GM19452 (cell line): Measurements from ENCODE around the gene SHISAL1.
"Not testable (repeated sequence)": the region's sequence is repeated elsewhere in the genome, so short reads cannot be mapped to it uniquely, and the experiment has no call there.

ENCODE experiments used
- ATAC-seq: cut with Tn5 transposase; IDR thresholded peaks from one replicate; pipeline ENCODE4 v1.9.1; 2021; ENCODE audit not compliant: unreplicated experiment

Gene SHISAL1

DNA sequence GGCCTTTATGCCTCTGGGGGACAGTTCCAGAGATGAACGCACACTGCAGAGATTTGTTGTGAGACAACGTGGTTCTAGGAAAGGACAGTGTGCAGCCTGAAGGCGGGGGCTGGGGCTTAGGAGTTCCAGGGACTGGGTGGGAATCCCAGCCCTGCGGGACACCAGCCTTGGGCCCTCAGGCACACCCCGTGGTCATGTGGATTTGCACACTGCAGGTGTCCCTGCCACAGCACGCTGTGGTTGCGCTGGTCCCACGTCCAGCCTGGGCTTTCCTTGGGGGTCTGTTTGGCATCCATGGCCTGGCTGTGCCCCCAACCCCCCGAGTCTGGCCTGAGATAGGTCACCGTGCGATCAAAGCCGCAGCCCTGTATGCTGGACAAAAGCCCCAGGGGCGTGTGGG lies 7.3 kb downstream of the SHISAL1 start:
- ATAC-seq = no peak

DNA sequence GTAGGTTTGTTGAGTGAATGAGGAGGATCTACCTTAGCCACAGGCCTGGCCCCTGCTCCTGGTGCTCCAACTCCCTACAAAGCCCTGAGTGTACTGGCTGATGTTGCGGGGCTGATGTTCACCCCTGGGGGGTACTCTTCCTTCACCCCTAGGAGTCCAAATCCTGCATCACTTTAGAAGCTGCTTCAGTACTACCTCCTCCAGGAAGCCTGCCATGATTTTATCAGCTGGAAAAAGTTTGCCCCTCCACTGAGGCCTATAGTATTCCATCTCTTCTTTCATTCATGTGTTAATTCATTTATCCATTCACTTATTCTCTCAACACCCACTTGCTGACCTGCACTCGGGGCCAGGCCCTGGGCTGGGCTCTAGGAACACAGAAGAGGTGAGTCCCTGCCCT lies 7.8 kb downstream of the SHISAL1 start:
- ATAC-seq = no peak

DNA sequence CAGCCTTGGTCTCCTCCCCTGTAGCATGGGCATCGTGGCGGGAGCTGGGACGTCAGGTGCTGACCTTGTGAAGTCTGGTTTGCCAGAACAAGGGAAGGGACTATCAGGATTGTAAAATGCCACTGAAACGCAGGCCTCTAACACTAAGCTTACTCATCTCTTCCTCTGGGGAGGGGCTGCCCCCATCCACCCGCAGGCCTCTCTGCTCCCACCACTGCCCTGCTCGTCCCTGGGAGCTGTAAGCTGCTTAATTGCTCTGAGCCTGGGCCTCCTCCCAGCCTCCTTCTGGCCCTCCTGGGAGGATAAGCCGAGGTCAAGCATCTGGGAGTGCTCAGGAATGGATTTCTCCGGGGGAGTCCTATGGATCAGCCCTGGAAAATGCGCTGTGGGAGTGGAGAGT lies 8.4 kb downstream of the SHISAL1 start:
- ATAC-seq = no peak

DNA sequence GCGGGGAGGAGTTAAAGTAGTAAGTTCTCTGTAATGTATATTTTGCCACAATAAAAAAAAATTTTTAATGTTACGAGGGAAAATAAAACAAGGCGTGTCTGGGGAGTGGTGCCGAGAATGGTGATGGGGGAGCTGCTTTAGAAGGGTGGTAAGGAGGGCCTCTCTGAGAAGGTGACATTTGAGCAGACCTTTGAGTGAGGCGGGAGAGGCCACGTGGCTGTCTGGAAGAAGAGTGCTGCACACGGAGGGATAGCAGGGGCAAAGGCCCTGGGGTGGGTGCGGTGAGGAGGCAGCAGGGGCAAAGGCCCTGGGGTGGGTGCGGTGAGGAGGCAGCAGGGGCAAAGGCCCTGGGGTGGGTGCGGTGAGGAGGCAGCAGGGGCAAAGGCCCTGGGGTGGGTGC lies 10.4 kb downstream of the SHISAL1 start:
- ATAC-seq = not testable (repeated sequence)

DNA sequence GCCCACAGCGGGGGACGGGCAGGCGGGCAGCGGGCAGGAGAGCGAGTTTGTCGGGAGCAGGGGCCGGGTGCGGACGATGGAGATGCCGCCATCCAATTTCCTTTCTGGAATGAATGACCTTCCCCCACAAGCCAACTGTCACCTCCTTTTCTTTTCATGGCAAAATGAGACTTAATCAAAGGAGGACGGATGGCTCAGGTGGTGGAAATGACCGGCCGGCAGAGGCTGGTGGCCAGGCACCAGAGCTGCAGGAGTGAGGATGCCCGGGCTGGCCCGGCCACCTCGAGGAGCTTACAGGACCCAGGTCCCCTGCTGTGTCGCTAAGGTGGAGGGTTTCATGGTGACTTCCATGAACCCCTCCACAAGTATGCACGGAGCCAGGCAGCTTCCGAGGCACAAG lies 11.7 kb downstream of the SHISAL1 start:
- no peak for ATAC-seq

DNA sequence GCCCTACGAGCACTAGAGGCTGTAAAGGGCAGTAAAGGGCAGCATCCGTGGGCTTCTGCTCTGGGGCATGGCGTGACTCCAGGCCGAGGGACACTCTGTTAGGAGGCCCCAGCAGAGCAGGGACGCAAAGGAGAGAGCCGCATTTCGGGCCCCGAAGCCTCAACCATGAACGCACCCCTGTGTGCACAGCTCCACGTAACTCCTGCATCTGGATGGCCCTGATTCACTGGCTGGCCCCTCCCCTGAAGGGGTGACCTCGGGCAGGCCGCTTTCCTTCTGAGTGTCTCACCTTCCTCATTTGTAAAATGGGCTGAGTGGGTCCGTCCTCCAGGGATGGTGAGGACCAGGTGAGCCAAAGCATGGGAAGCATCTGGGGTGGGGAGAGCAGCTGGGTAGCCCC lies 13.6 kb downstream of the SHISAL1 start:
- ATAC-seq = no peak

DNA sequence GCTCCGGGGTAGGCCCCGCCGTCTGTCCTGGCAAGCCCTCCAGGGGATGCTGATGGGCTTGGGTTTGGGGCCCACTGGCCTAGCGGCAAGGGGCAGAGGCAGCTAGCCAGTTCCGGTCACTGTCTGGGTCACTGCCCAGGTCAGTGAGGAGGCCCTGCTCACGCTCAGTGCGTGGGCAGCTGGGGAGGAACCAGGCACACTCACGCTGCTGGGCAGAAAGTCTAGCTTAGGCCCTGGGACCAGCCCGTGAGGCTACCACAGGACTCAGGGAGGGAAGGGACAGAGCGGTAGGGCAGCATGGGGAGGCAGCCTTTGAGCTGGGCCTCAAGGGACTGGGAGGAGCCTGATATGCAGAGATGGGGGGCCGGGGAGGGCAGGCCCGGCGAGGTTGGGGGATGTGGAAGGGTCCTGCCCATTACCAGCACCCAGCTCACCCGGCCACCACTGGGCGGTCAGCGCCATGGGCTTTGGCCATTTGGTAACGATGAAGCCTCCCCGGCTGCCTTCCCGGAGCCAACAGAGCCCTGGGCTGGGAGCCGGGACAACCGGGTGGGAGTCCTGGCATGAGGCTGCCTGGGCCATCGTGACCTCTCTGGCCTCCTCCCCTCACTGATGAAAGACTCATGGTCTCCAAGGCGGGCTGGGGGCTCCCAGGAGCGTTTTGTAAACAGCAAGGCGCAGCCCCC lies 14.2 kb downstream of the SHISAL1 start:
- no peak for ATAC-seq

DNA sequence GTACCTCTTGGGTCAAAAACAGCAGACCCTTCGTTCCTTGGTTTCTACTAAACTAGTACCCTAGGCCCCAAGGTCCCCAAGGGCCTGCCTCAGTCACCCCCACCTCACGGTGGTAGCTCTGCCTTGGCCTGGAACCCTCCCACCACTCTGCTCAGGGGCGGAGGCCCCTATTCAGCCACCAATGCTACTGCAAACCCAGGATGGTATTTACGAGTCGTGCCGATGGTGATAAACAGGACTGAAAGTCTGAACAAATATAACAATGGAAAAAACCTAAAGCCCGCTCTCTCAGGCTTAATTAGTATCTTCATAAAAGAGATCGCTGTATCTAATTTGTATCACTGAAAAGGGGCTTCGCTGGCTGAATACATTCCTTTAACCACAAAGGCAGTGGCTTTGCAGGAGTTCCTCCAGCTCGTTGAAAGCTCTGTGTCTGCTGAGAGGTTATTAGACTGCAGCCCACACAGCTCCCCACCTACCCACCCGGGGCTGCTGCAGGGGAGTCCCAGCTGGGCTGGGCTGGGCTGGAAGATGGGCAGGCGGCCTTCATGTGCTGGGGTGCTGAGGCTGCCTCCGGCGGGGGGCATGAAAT lies 15.2 kb downstream of the SHISAL1 start:
- no peak for ATAC-seq

DNA sequence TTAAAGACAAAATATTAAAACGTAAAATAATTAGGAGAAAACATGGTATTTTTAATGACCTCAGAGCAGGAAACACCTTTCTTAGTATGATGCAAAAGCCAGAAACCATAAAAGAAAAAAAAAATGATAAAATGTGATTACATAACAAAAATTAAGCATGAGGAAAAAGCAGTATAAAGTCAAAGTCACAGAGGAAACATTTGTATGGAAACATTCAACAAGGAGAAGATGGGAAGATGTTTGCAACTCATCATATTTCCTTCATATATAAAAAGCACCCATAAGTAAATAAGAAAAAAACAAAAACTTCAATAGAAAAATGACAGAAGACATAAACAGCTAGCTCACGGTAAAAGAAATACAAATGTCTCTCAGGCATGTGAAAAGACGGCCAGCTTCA lies 17.3 kb downstream of the SHISAL1 start:
- ATAC-seq = no peak

DNA sequence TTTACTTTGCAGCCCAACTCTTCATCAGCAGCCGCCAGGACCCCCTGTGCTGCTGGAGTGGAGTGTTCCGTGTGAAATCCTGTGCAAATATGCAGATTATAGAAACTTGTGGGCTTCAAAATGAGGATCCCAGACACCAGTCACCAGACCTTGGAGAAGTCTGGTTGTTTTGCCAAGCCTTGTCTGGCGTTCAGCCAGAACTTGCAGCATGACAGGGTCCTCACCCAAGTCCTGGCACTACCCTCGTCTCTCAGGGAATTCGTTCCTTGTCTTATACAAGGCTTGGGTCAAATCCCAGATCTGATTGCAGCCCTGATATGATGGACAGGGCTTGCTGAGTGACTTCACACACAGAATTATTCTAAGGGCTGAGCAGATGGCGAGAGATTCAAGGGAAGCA lies 18.9 kb downstream of the SHISAL1 start:
- ATAC-seq = no peak

DNA sequence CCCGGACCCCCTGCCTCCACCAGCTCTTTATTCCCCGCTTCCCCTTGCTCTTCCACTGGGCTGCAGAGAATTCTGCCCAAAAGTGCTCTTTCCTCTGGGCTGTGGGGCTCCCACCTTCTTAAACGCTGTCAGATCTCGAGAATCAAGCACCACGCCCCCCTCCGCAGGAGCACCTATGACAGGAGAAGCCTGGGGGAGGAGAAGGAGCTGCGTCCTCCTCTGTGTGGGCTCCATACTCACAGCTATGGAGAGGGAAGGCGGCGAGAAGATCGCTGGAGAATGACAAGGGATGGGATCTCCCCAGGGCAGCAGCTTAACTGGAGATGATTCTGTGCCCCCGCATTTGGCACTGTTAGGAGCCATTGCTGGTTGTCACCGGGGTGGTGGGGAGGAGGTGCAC lies 19.7 kb downstream of the SHISAL1 start:
- ATAC-seq = no peak

DNA sequence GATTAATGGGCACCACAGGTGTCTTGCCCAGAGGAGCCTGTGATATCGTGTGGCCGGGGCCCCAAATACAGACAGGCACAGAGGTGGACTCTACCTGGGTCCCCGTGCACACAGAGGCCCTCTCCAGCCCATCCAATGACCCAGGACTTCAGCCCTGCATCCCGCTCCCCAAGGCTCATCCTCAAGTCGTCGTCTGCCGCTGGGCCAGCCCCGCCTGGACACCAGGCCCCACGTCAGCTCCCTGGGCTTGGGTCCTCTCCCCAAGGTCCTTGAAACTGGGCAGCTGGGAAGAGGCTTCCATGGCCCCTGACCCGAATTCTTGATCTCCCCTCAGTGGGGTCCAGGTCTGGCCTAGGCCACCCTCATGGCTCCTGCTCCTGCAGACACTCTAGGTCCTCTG lies 20.2 kb downstream of the SHISAL1 start:
- no peak for ATAC-seq

DNA sequence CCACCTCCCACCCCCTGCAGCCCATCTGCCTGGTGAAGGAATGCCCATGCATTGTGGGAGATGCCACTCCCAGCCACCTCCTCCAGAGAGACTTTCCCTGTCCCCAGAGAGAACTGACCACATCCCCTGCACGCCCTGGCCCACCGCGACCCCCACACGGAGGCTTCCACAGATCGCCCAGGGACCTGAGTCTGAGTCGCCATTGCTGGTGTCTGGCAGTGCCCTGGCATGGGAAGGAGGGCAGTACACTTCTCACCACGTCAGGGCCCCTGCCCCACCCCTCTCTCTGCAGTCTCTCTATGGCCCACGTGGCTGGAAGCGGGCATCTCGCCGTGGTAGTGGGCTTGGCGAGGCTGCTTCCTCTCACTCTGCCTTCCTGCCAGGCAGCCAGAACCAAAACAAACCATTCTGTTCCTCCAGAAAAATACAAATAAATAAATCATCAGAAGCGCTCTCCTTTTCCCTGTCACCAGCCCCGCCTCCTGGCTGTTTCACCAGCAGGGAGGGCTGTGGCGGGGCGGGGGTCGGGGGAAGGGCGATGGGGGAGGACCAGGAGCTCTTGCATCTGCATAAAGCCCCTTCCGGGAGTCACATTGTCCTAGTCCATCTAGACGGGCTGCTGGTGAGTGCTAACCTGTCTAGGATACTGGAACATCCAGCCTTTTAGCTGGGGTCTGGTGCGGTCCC lies 20.9 kb downstream of the SHISAL1 start:
- ATAC-seq = no peak

DNA sequence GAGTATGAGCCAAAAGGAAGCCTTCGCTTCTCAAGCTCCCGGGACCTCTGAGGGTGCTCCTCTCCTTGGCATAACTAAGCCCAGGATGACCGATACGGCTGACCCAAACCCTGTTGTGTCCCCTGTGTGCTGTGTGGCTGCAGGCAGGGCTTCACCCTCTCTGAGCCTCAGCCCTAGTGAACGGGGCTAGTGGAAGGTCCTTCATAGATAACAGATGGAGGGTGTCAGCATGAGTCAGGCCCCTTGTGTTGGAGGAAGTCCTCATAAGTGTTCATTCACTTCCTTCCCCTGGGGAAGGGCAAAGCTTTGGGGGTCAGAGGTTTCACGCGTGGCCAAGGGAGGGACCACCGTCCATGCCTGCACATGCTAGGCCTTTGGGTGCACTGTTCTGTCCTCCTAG lies 21.5 kb downstream of the SHISAL1 start:
- ATAC-seq = no peak

DNA sequence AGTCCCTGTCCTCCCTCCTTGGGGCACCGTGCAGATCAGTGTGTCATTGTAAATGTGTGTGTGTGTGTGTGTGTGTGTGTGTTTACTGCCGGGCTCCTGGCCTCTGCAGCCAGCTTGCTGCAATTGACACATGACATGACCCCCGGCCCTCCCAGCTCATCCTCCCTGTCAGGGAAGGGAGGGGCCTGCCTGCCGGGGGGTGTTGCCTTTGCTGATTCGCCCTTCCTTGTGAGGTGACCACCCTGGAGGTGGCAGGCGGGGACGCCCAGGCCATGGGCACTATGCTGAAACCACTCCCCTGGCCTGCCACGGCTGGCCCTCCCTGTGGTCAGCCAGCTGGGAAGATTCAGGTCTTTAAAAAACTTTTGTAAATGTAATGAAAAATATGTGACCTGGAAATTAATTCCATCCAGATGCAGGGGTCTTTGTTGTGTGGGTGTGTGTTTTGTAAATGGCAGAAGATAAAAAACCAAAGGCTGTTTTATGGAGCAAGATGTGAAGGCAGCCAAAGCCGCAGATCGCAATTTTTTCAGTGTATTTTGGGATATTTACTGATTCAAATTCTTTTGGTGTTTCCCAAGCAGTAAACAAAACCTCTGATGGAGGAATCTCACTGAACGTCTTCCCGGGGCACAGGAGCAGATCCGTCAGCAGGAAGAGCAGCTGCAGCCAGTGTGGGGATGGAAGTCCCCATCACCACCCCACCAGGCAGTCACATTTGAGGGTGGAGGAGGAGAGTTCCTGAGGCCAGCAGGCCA lies 23.2 kb downstream of the SHISAL1 start:
- ATAC-seq = no peak

DNA sequence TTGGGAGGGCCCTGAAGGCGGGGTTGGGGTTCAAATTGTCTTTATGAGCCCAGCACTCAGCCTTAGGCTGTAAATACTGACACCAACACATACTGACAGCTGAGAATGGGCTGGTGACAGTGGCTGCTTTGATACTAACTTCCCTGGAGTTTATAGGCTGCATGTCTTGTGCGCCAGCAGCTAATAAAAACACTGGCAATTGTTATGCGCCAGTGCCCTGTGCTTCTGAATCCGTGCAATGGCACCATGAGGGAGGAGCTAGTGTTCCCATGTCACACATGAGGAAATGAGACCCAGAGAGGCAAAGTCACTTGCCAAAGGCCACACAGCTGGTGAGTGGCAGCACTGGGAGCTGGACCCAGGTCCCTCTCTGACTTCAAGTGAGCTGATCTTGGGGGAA lies 23.8 kb downstream of the SHISAL1 start:
- ATAC-seq = no peak

DNA sequence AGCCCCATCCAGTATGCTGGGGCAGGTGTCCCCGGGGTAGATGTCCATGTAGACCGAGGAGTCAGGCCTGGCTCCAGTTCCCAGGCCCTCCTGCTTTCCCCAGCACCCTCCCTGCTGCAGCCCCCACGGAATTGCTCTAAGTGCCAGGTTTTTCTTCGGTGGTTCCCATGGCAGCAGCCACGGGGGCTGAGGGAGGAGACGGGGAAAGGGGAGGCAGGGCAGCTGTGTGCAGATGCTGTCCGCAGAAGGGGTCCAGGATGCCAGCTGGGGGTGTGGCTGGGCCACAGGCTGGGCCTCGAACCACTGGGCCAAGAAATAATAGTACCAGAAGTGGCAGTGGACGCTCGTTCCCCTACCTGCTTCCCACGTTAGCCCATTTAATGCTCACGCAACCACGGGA lies 25.0 kb downstream of the SHISAL1 start:
- ATAC-seq = no peak

DNA sequence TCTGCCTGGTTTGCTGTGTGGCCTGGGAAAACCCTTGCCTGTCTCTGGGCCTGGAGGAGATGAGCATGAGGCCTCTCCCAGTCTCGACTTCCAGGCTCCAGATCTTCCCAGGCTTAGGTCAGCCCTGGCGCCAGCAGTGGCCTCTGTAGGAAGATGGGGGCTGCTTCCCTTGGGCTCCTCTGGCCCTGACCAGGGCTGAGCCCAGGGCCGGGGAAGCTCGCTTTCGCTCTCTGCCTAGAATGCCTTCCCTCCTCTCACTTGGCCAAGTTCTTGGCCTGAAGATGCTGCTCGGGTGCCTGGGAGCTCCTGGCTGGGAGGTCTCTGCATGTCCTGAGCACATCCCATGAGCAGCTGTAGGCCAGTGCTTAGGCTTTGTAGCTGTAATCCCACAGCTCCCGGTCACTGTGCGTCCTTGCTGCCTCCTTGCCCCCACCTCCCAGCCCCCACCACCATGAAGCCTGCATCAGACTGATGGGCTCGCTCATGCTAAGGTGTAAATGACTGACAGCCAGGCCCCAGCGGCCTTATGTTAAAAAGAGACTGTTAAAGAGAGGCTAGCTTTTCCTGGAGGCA lies 25.5 kb downstream of the SHISAL1 start:
- no peak for ATAC-seq

DNA sequence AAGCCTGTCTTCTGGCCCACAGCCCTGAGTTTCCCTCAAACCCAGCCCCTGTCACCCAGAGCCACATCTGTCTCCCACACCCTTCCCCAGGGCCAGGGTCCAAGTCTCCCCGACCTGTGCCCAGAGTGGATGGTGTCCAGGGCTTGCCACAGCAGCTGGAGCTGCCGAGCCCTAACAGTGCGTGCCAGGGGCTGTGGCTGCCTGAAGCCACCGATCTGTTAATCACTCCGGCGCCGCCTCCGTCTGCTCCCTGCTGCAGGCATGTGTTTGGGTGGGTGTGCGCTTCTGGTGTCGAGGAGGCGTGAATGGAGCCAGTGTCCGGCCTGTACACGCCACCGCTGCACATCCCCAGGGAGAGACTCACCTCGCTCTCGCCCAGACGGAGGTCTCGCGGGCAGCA lies 26.1 kb downstream of the SHISAL1 start:
- ATAC-seq = no peak

DNA sequence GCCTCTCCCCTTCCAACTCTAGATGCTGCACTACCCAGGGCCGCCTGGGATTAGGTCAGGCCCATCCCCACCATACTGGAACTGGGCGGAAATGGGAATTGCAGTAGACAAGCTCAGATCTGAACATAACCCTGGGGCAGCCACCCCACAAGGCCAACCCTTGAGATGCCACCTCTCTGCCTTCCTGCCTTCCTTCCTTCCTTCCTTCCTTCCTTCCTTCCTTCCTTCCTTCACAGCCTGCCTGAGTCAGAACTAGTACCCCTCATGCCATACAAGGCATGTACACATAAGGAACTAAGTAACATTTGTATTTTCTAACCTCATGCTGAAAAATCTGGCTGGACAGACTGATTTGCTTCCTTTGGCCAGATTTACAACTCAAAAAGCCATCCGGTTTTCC lies 28.0 kb downstream of the SHISAL1 start:
- ATAC-seq = no peak

DNA sequence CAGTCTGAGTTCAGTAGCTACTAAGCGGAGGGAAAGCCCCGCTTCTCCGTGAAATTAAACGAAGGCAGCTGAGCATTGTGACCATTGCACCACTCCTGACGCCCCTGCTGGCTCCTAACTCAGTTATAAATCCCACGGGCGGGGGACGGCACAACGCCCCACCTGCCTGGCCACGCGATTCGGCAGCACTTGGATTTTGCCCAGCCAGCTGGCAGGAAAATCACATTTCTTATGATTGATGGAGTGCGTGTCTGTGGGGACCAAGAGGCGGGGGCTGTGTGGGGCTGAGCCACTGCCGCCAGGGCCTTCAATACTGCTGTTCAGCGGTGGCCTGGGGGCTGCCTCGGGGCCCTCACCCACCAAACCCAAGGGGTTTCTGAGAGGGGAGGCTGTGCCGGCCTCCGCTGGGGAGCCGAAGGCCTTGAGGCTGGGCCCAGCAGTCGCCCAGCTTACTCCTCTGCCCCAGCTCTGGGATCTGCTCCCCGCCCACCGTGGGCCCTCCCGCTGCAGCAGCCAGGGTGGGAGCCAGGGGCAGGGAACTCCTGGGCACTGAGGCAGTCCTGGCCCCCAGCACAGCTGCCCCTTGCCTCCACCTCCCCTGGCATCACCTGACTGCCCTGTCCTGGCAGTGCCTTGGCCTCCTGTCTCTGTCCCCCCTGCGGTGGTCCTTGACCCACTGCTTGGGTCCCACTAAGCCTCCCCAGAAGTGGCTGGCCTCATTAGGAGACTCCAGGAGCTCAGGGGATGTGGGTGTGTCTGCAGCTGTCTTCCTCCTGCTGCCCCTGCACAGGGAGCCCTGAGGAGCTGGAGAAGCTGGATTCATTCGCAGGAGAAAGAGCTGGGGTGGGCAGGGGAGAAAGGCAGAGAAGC lies 30.7 kb downstream of the SHISAL1 start:
- no peak for ATAC-seq
